Lung (tissue), 12 donors: Measurements from ENCODE around the gene LRRC66. TPM values are rescaled to one million over a fixed set of nuclear protein-coding genes. Genes with fewer than 3 reads are reported as not detected.

Experiments used
- ATAC-seq: fragments of 200-7000 bp; cut with Tn5 transposase; one replicate; pipeline ENCODE4 v1.9.1; 2020; ENCODE audit warnings: moderate number of reproducible peaks; ENCODE audit not compliant: insufficient read depth, low FRiP score
- DNase-seq, 3 donors: peaks; one replicate each; pipeline ENCODE4 v3.0.0-alpha.2; 2013 to 2017
- H3K27ac ChIP-seq, 2 donors: one replicate each; pipeline ENCODE4 v1.5.1; 2013; ENCODE audit warnings: mild to moderate bottlenecking in 2 of 2, moderate library complexity in 2 of 2, control low read depth in 1 of 2, inconsistent platforms in 1 of 2, low read depth in 1 of 2, low read length in 1 of 2
- H3K27me3 ChIP-seq, 3 donors: one replicate each; pipeline ENCODE4 v1.5.1; 2013; ENCODE audit warnings: low read length in 2 of 3; ENCODE audit not compliant: control insufficient read depth in 3 of 3, insufficient read depth in 3 of 3
- H3K36me3 ChIP-seq, 4 donors: one replicate each; pipeline ENCODE4 v1.5.1; 2013; ENCODE audit warnings: low read length in 4 of 4, mild to moderate bottlenecking in 1 of 4, moderate library complexity in 1 of 4; ENCODE audit not compliant: control insufficient read depth in 4 of 4, insufficient read depth in 4 of 4
- H3K4me1 ChIP-seq, 5 donors: one replicate each; pipeline ENCODE4 v1.5.1; 2013; ENCODE audit warnings: low read length in 5 of 5, mild to moderate bottlenecking in 2 of 5, moderate library complexity in 1 of 5; ENCODE audit not compliant: control insufficient read depth in 5 of 5, insufficient read depth in 5 of 5
- H3K4me3 ChIP-seq: one replicate; pipeline ENCODE4 v1.5.1; 2013; ENCODE audit warnings: mild to moderate bottlenecking, control low read depth, moderate library complexity
- H3K9ac ChIP-seq, 2 donors: one replicate each; pipeline ENCODE4 v1.5.1; 2013; ENCODE audit warnings: low read length in 2 of 2, control low read depth in 1 of 2; ENCODE audit not compliant: insufficient read depth in 1 of 2
- H3K9me3 ChIP-seq, 4 donors: one replicate each; pipeline ENCODE4 v1.5.1; 2013; ENCODE audit warnings: low read length in 3 of 4, mild to moderate bottlenecking in 1 of 4, moderate library complexity in 1 of 4; ENCODE audit not compliant: control insufficient read depth in 4 of 4, insufficient read depth in 3 of 4
- WGBS, 2 donors: extraction: QIAGEN DNeasy Blood & Tissue Kit; methylation state at CpG; one replicate each; pipeline ENCODE4 v1.1.7; 2013; 5-methylcytosine and 5-hydroxymethylcytosine counted together
- polyA plus RNA-seq, 2 donors: library from polyadenylated mRNA; stranded (reverse); fragments of 200-250 nt; gene quantifications; one replicate each; pipeline ENCODE4 v1.2.1, GENCODE V29; 2013
- total RNA-seq, 2 donors: library from RNA; depleted of rRNA in 1 of 2; stranded (reverse); fragments of >200 nt in 1 of 2; gene quantifications; one replicate each; pipeline ENCODE4 v1.2.1, GENCODE V29; 2014 to 2021
- TF ChIP-seq, protein P1 (sequence below): IDR thresholded peaks from 2 replicates; pipeline ENCODE4 v1.5.1; 2012; ENCODE audit warnings: mild to moderate bottlenecking; ENCODE audit errors: control extremely low read depth, extremely low read depth
- donor health status: control.
- donor health status: control.
- donor health status: Bipolar disorder and iron deficiency.
- donor health status: healthy.
- donor health status: DM: yes; HTN: yes; CAD: no.

Gene LRRC66
- total and polyA plus RNA-seq, 4 donors = 0.05 to 0.28 (median 0.12) TPM

DNA sequence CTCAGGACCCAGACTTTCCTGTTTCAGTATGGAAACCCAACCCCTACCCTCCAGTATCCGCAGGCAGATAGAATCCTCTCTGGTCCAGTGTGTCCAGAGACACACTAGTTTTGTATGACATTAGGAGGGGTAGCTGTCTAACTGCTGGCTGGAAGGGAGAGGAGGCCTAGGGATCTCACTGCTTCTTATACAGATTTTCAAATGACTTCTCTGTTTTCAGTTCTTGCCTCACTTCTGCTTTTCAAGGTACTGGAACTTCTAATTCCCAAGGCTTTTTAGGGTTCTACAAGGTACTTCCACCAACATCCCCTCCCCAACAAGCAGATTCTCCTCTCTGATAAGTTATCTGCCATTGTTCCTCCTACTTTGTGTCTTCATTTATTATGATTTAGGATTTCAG is 11.8 kb upstream of the LRRC66 start:
- no peak overlapping the region for H3K27ac ChIP-seq
- no peaks in the 10 kb centered on the region for H3K27me3 ChIP-seq
- no peaks in the 10 kb centered on the region for H3K9me3 ChIP-seq
- ATAC-seq (no peak), DNase-seq (no peak)
- TF ChIP-seq, protein P1, sequence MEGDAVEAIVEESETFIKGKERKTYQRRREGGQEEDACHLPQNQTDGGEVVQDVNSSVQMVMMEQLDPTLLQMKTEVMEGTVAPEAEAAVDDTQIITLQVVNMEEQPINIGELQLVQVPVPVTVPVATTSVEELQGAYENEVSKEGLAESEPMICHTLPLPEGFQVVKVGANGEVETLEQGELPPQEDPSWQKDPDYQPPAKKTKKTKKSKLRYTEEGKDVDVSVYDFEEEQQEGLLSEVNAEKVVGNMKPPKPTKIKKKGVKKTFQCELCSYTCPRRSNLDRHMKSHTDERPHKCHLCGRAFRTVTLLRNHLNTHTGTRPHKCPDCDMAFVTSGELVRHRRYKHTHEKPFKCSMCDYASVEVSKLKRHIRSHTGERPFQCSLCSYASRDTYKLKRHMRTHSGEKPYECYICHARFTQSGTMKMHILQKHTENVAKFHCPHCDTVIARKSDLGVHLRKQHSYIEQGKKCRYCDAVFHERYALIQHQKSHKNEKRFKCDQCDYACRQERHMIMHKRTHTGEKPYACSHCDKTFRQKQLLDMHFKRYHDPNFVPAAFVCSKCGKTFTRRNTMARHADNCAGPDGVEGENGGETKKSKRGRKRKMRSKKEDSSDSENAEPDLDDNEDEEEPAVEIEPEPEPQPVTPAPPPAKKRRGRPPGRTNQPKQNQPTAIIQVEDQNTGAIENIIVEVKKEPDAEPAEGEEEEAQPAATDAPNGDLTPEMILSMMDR = no peak
- H3K4me3 ChIP-seq = no peak overlapping the region
- no peak overlapping the region for H3K9ac ChIP-seq
- 92 to 97% methylated on average over 1 of the region's 1 CpG for WGBS, 2 donors
- peaks cover 0 to 19% (median 11%) of the 10 kb centered on the region in 4 donors for H3K36me3 ChIP-seq
- H3K4me1 ChIP-seq = peaks cover 0 to 18% (median 11%) of the 10 kb centered on the region in 5 donors

DNA sequence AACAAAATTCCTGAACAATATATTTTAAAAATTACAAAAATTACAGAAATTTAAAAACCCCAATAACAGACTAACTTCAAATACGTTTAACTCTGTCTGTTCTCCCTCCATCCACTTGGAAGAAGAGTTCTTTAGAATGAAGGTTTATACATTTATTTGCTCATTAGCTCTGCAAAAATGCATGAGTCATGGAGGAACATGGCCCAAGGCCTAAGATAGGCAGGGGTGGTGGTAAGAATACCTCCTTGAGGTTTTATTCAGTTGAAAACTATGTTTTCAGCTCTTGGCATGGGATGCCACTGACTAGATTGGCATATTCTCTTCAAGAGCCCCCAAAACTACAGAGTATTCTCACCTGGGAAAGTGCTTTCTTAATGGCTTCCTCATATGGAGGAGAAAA is 8.8 kb upstream of the LRRC66 start:
- ATAC-seq (no peak), DNase-seq (no peak)
- H3K27me3 ChIP-seq = no peaks in the 10 kb centered on the region
- 85 to 87% methylated on average over 1 of the region's 1 CpG for WGBS, 2 donors
- no peak overlapping the region for H3K4me3 ChIP-seq
- no peaks in the 10 kb centered on the region for H3K4me1 ChIP-seq
- TF ChIP-seq, protein P1 = no peak
- H3K36me3 ChIP-seq = peaks cover 0 to 31% (median 17%) of the 10 kb centered on the region in 4 donors
- no peak overlapping the region for H3K27ac ChIP-seq
- no peak overlapping the region for H3K9ac ChIP-seq
- H3K9me3 ChIP-seq = no peaks in the 10 kb centered on the region

DNA sequence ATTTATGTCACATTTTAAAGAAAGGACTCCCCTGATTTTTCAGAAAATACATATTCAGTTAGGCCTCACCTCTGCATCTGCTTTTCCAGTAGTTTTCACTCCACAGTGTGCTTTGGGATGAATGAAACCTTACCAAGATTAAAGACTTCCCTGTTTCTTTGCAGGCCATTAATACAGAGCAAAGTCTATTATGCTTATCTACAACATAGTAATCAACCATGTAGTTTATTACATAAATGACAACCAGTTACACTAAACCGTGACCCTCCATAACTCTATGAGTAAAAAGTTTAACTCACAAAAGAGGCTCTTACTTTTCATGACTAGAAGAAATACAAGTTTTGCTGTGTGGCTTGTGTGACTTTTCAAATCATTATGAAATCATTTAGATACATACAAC is 2.3 kb downstream of the LRRC66 start:
- Histone ChIP-seq H3K4me1 (no peaks in the 10 kb centered on the region), H3K27ac (no peak overlapping the region), H3K27me3 (no peaks in the 10 kb centered on the region), H3K4me3 (no peak overlapping the region), H3K9ac (no peak overlapping the region), H3K36me3 (no peaks in the 10 kb centered on the region), H3K9me3 (no peaks in the 10 kb centered on the region)
- no peak for ATAC-seq
- TF ChIP-seq, protein P1 = no peak
- no peak for DNase-seq
- WGBS, 2 donors = 33 to 46% methylated on average over 1 of the region's 1 CpG

DNA sequence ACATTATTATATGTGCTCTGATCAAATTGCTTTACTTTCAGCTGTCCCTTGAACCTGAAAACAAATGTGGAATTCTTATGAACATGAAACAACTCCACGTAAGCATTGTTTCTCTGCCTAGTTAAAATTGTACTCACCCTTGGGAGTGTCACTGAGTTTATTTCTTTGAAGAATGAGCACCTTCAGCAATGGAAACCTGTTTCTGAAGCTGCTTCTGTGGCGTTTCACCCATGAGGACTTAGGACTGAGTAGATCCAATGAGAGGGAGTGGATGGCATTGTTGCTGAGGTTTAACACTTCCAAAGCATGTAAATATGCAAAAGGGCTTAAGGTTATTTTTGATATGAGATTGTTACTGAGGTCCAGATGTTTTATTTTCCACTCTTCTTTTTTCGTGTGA is 3.2 kb downstream of the LRRC66 start:
- TF ChIP-seq, protein P1 = no peak
- Histone ChIP-seq H3K9me3 (no peaks in the 10 kb centered on the region), H3K4me1 (no peaks in the 10 kb centered on the region), H3K4me3 (no peak overlapping the region), H3K36me3 (no peaks in the 10 kb centered on the region), H3K27ac (no peak overlapping the region), H3K9ac (no peak overlapping the region), H3K27me3 (no peaks in the 10 kb centered on the region)
- no peak for DNase-seq
- ATAC-seq = no peak
- WGBS, 2 donors = 84 to 85% methylated on average over 3 of the region's 3 CpGs
